PC-9 (cell line): ENCODE data around the gene PSMB2. TPM values are rescaled to one million over a fixed set of nuclear protein-coding genes. Genes with fewer than 3 reads are reported as not detected.

ENCODE experiments used
- BruUV-seq: library from RNA; stranded (reverse); fragments of 400-500 nt; replicated peaks from 2 replicates; lab custom pipeline; 2021; lab: Mats Ljungman, UMichigan
- CTCF ChIA-PET: fragments of 300-600 bp; sonication (Branson Sonifier 250); formaldehyde crosslinking; loops from one replicate; lab custom pipeline; 2022; ENCODE audit warnings: antibody characterized with exemption; lab: Charles Lee
- POLR2A ChIA-PET: fragments of 300-600 bp; sonication (Branson Sonifier 250); formaldehyde crosslinking; loops from one replicate; lab custom pipeline; 2022; ENCODE audit warnings: antibody characterized with exemption; ENCODE audit not compliant: unreplicated experiment; lab: Charles Lee
- DNase-seq, 2 experiments: peaks; one replicate each; pipeline versions ENCODE4 v3.0.0 to v3.0.0-alpha.2; 2015 to 2022; ENCODE audit warnings: mixed read lengths in 1 of 2
- H2AFZ ChIP-seq: fragments of 200-600 bp; sonication (generic); 2 replicates; pipeline ENCODE4 v1.8.1; 2017; ENCODE audit warnings: antibody characterized with exemption
- H3F3A ChIP-seq: fragments of 200-600 bp; sonication (generic); 2 replicates; pipeline ENCODE4 v1.8.1; 2017; ENCODE audit warnings: antibody characterized with exemption, mild to moderate bottlenecking, low read depth; ENCODE audit not compliant: insufficient read depth
- H3K27ac ChIP-seq: fragments of 200-600 bp; sonication (generic); 2 replicates; pipeline ENCODE4 v1.6.1; 2016; ENCODE audit warnings: mixed run types
- H3K27me3 ChIP-seq: fragments of 200-600 bp; sonication (generic); 2 replicates; pipeline ENCODE4 v1.6.1; 2016; ENCODE audit warnings: low read depth, mixed run types; ENCODE audit not compliant: insufficient read depth
- H3K36me3 ChIP-seq: fragments of 200-600 bp; sonication (generic); 2 replicates; pipeline ENCODE4 v1.6.1; 2016; ENCODE audit warnings: low read depth, mixed run types
- H3K4me1 ChIP-seq: fragments of 200-600 bp; sonication (generic); replicated peaks from 2 replicates; pipeline ENCODE4 v1.6.1; 2016; ENCODE audit warnings: mixed run types; ENCODE audit not compliant: insufficient read depth
- H3K4me2 ChIP-seq: fragments of 200-600 bp; sonication (generic); 2 replicates; pipeline ENCODE4 v1.6.1; 2017; ENCODE audit warnings: mixed run types
- H3K4me3 ChIP-seq: fragments of 200-600 bp; sonication (generic); 2 replicates; pipeline ENCODE4 v1.6.1; 2016; ENCODE audit warnings: mixed run types
- H3K79me2 ChIP-seq: fragments of 200-600 bp; sonication (generic); 2 replicates; pipeline ENCODE4 v1.6.1; 2017; ENCODE audit warnings: low read depth, mixed run types
- H3K9me2 ChIP-seq: fragments of 200-600 bp; sonication (generic); 2 replicates; pipeline ENCODE4 v1.8.1; 2017; ENCODE audit warnings: mild to moderate bottlenecking; ENCODE audit not compliant: insufficient read depth
- H3K9me3 ChIP-seq: fragments of 200-600 bp; sonication (generic); 2 replicates; pipeline ENCODE4 v1.8.1; 2016; ENCODE audit warnings: low read depth; ENCODE audit not compliant: insufficient read depth
- H4K20me1 ChIP-seq: fragments of 200-600 bp; sonication (generic); 2 replicates; pipeline ENCODE4 v1.8.1; 2017; ENCODE audit not compliant: insufficient read depth
- CTCF ChIP-seq: fragments of 200-600 bp; sonication (generic); conservative IDR thresholded peaks from 2 replicates; pipeline ENCODE4 v1.6.1; 2017; ENCODE audit warnings: mixed run types, antibody characterized with exemption, mild to moderate bottlenecking, moderate library complexity
- EZH2 ChIP-seq: fragments of 200-600 bp; sonication (generic); IDR thresholded peaks from 2 replicates; pipeline ENCODE4 v1.8.0; 2017; ENCODE audit warnings: antibody characterized with exemption, low read depth
- intact Hi-C: fragments of 100-400 bp; cut with micrococcal nuclease; formaldehyde crosslinking; loops from one replicate; pipeline ENCODE4 v1.10.0; 2022; ENCODE audit not compliant: unreplicated experiment
- total RNA-seq: library from RNA; stranded (reverse); gene quantifications from 2 replicates; pipeline ENCODE4 v1.2.3, GENCODE V29; 2021

The PSMB2 gene
- total RNA-seq, 1 experiment from 2014 or later: 206 TPM

- CTCF ChIA-PET: interaction anchor here (0.5 kb wide), 1 partner anchor 577 kb away, joined by 3 read pairs; no protein-coding TSS in a partner anchor
- no peak for TF ChIP-seq CTCF
- TF ChIP-seq EZH2: no peak
- intact Hi-C loops: no loop called here
- DNase-seq: no peak
- Histone ChIP-seq H3K79me2 (peaks cover 19% of the 10 kb centered on the region), H3K4me2 (no peak overlapping the region), H3K27ac (no peak overlapping the region), H3F3A (peaks cover 8% of the 10 kb centered on the region; the same call in 1 of the 2 replicates), H3K27me3 (no peaks in the 10 kb centered on the region), H2AFZ (no peak overlapping the region), H3K4me1 (peaks cover under 1% of the 10 kb centered on the region; the same call in 1 of the 2 replicates), H4K20me1 (peaks cover 13% of the 10 kb centered on the region), H3K9me3 (no peaks in the 10 kb centered on the region), H3K9me2 (no peaks in the 10 kb centered on the region), H3K36me3 (no peaks in the 10 kb centered on the region), H3K4me3 (no peak overlapping the region)
- POLR2A ChIA-PET: no interaction called here
- BruUV-seq: no TSS peak
These were observed 79.9 kb downstream of the PSMB2 start for GRCh38 chr1:35561297-35561971.

- Histone ChIP-seq H3K4me1 (peaks cover 9% of the 10 kb centered on the region), H3K79me2 (peaks cover 28% of the 10 kb centered on the region), H3K4me2 (no peak overlapping the region), H2AFZ (no peak overlapping the region), H4K20me1 (peaks cover 21% of the 10 kb centered on the region), H3K27me3 (no peaks in the 10 kb centered on the region), H3F3A (peaks cover 8% of the 10 kb centered on the region; the same call in 1 of the 2 replicates), H3K36me3 (no peaks in the 10 kb centered on the region), H3K27ac (no peak overlapping the region), H3K4me3 (no peak overlapping the region), H3K9me2 (no peaks in the 10 kb centered on the region), H3K9me3 (no peaks in the 10 kb centered on the region)
- ChIA-PET POLR2A (interaction anchor here (0.6 kb wide), 1 partner anchor 349 kb away, joined by 3 read pairs; no protein-coding TSS in a partner anchor), CTCF (interaction anchor here (0.5 to 0.6 kb wide), 2 partner anchors 40 to 576 kb away, joined by 3 to 4 read pairs; no protein-coding TSS in a partner anchor)
- no peak for DNase-seq
- TF ChIP-seq EZH2: no peak
- no peak for TF ChIP-seq CTCF
- no TSS peak for BruUV-seq
- intact Hi-C loops: no loop called here
These were observed 80.8 kb downstream of the PSMB2 start for GRCh38 chr1:35560256-35561225.

GRCh38 chr1:35559317-35559944, 81.9 kb downstream of the PSMB2 start:
- Histone ChIP-seq H3K4me2 (peak overlapping the region; percentile 82; the same call in 1 of the 2 replicates), H3K9me3 (no peaks in the 10 kb centered on the region), H3K4me1 (peaks cover 10% of the 10 kb centered on the region), H3K36me3 (no peaks in the 10 kb centered on the region), H3K79me2 (peaks cover 39% of the 10 kb centered on the region), H3K27me3 (no peaks in the 10 kb centered on the region), H3F3A (peaks cover 8% of the 10 kb centered on the region; the same call in 1 of the 2 replicates), H3K27ac (no peak overlapping the region), H2AFZ (no peak overlapping the region), H3K4me3 (no peak overlapping the region), H3K9me2 (no peaks in the 10 kb centered on the region), H4K20me1 (peaks cover 19% of the 10 kb centered on the region)
- POLR2A ChIA-PET: no interaction called here
- CTCF ChIA-PET: interaction anchor here (1.5 kb wide), 1 partner anchor 9 kb away, joined by 4 read pairs; no protein-coding TSS in a partner anchor
- no peak for DNase-seq
- BruUV-seq: no TSS peak
- intact Hi-C loops: loop anchor here (5.0 kb wide), 1 partner anchor 367 kb away; the partner anchor contains the start of gene SFPQ
- TF ChIP-seq CTCF: no peak
- TF ChIP-seq EZH2: no peak
